Measurements from ENCODE around the gene CDYL. TPM values are rescaled to one million over a fixed set of nuclear protein-coding genes. Genes with fewer than 3 reads are reported as not detected.

The CDYL gene
- total RNA-seq, 1 donor from 2014 or later, result 53.5 TPM

- Mint-ChIP-seq H3K9me3 (peaks cover 60% of the 10 kb centered on the region), H3K27me3 (ENCODE audit: insufficient read depth, low read depth) (peaks cover 2% of the 10 kb centered on the region), H3K36me3 (peaks cover 24% of the 10 kb centered on the region), H3K4me1 (peaks cover 8% of the 10 kb centered on the region), H3K4me3 (no peak overlapping the region), H3K27ac (no peak overlapping the region)
- Histone ChIP-seq H3F3A (ENCODE audit: low read depth) (peaks cover 5% of the 10 kb centered on the region), H3K27ac (no peak overlapping the region), H3K4me1 (peaks cover 10% of the 10 kb centered on the region), H3K36me3 (no peaks in the 10 kb centered on the region), H3K79me2 (ENCODE audit: low read depth) (peaks cover 100% of the 10 kb centered on the region), H3K27me3 (no peaks in the 10 kb centered on the region), H4K20me1 (ENCODE audit: low read depth) (peaks cover 94% of the 10 kb centered on the region), H3K4me3 (no peak overlapping the region), H3K4me2 (no peak overlapping the region), H2AFZ (replicated peaks) (no peak overlapping the region), H3K9me3 (ENCODE audit: low read depth) (no peaks in the 10 kb centered on the region), H3K9ac (no peak overlapping the region)
- DNase-seq (ENCODE audit: low spot score), result no peak
- TF ChIP-seq CTCF (IDR thresholded peaks at IDR 0.05), result no peak
- TF ChIP-seq EZH2phosphoT487 (IDR thresholded peaks at IDR 0.05), result no peak
- TF ChIP-seq EZH2 (IDR thresholded peaks at IDR 0.05), result no peak
Measured at GRCh38 chr6:4799912-4800311, 23.7 kb downstream of the CDYL start.

GRCh38 chr6:4800662-4801061 is 24.5 kb downstream of the CDYL start:
- Mint-ChIP-seq H3K27ac (no peak overlapping the region), H3K4me1 (peaks cover 14% of the 10 kb centered on the region), H3K4me3 (no peak overlapping the region), H3K27me3 (ENCODE audit: insufficient read depth, low read depth) (peaks cover 2% of the 10 kb centered on the region), H3K9me3 (peaks cover 60% of the 10 kb centered on the region), H3K36me3 (peaks cover 29% of the 10 kb centered on the region)
- H3K27ac ChIP-seq, result no peak overlapping the region
- H2AFZ ChIP-seq (replicated peaks), result no peak overlapping the region
- H3K9me3 ChIP-seq (ENCODE audit: low read depth), result no peaks in the 10 kb centered on the region
- H3K4me2 ChIP-seq, result no peak overlapping the region
- TF ChIP-seq EZH2 (IDR thresholded peaks at IDR 0.05) (no peak), CTCF (IDR thresholded peaks at IDR 0.05) (no peak), EZH2phosphoT487 (IDR thresholded peaks at IDR 0.05) (no peak)
- peaks cover 12% of the 10 kb centered on the region for H3F3A ChIP-seq (ENCODE audit: low read depth)
- H3K4me1 ChIP-seq, result peaks cover 16% of the 10 kb centered on the region
- peaks cover 95% of the 10 kb centered on the region for H4K20me1 ChIP-seq (ENCODE audit: low read depth)
- H3K9ac ChIP-seq, result no peak overlapping the region
- peaks cover 98% of the 10 kb centered on the region for H3K79me2 ChIP-seq (ENCODE audit: low read depth)
- no peak for DNase-seq (ENCODE audit: low spot score)
- no peaks in the 10 kb centered on the region for H3K36me3 ChIP-seq
- no peaks in the 10 kb centered on the region for H3K27me3 ChIP-seq
- H3K4me3 ChIP-seq, result no peak overlapping the region

GRCh38 chr6:4801491-4802110 is 25.4 kb downstream of the CDYL start:
- Histone ChIP-seq H3F3A (ENCODE audit: low read depth) (peaks cover 19% of the 10 kb centered on the region), H3K27me3 (no peaks in the 10 kb centered on the region), H3K79me2 (ENCODE audit: low read depth) (peaks cover 98% of the 10 kb centered on the region), H4K20me1 (ENCODE audit: low read depth) (peaks cover 95% of the 10 kb centered on the region), H3K36me3 (no peaks in the 10 kb centered on the region), H3K9me3 (ENCODE audit: low read depth) (no peaks in the 10 kb centered on the region), H3K27ac (no peak overlapping the region), H2AFZ (replicated peaks) (no peak overlapping the region), H3K4me1 (peaks cover 26% of the 10 kb centered on the region), H3K4me2 (no peak overlapping the region), H3K4me3 (no peak overlapping the region), H3K9ac (no peak overlapping the region)
- no peak overlapping the region for H3K27ac Mint-ChIP-seq
- H3K4me3 Mint-ChIP-seq, result no peak overlapping the region
- peaks cover 2% of the 10 kb centered on the region for H3K27me3 Mint-ChIP-seq (ENCODE audit: insufficient read depth, low read depth)
- no peak for DNase-seq (ENCODE audit: low spot score)
- peaks cover 64% of the 10 kb centered on the region for H3K9me3 Mint-ChIP-seq
- H3K36me3 Mint-ChIP-seq, result peaks cover 35% of the 10 kb centered on the region
- no peak for TF ChIP-seq CTCF (IDR thresholded peaks at IDR 0.05)
- H3K4me1 Mint-ChIP-seq, result peaks cover 16% of the 10 kb centered on the region

All from neural progenitor cell (in vitro differentiated cells).